ENCODE results near the gene EVA1A.

EVA1A gene

GRCh38 chr2:75465317-75465984, 95.3 kb downstream of the EVA1A start:
- Histone ChIP-seq H3K27ac (ENCODE audit: low read depth, low read length) (no peak overlapping the region), H3K4me3 (ENCODE audit: low read length) (no peak overlapping the region), H3K9ac (ENCODE audit: low read length) (no peak overlapping the region), H3K4me1 (ENCODE audit: control insufficient read depth, insufficient read depth, low read length) (no peaks in the 10 kb centered on the region), H3K27me3 (ENCODE audit: control insufficient read depth, insufficient read depth, low read length) (no peaks in the 10 kb centered on the region), H3K36me3 (ENCODE audit: control insufficient read depth, insufficient read depth, low read length) (no peaks in the 10 kb centered on the region)

GRCh38 chr2:75464348-75464946, 96.3 kb downstream of the EVA1A start:
- no peaks in the 10 kb centered on the region for H3K4me1 ChIP-seq (ENCODE audit: control insufficient read depth, insufficient read depth, low read length)
- H3K27me3 ChIP-seq (ENCODE audit: control insufficient read depth, insufficient read depth, low read length), result no peaks in the 10 kb centered on the region
- H3K4me3 ChIP-seq (ENCODE audit: low read length), result no peak overlapping the region
- H3K9ac ChIP-seq (ENCODE audit: low read length), result no peak overlapping the region
- H3K36me3 ChIP-seq (ENCODE audit: control insufficient read depth, insufficient read depth, low read length), result no peaks in the 10 kb centered on the region
- H3K27ac ChIP-seq (ENCODE audit: low read depth, low read length), result no peak overlapping the region

- Histone ChIP-seq H3K27ac (ENCODE audit: low read depth, low read length) (no peak overlapping the region), H3K4me1 (ENCODE audit: control insufficient read depth, insufficient read depth, low read length) (no peaks in the 10 kb centered on the region), H3K9ac (ENCODE audit: low read length) (no peak overlapping the region), H3K36me3 (ENCODE audit: control insufficient read depth, insufficient read depth, low read length) (no peaks in the 10 kb centered on the region), H3K27me3 (ENCODE audit: control insufficient read depth, insufficient read depth, low read length) (no peaks in the 10 kb centered on the region), H3K4me3 (ENCODE audit: low read length) (no peak overlapping the region)
Observed at GRCh38 chr2:75462721-75463120, 98.0 kb downstream of the EVA1A start.

GRCh38 chr2:75462206-75462605, 98.5 kb downstream of the EVA1A start:
- no peak overlapping the region for H3K9ac ChIP-seq (ENCODE audit: low read length)
- no peak overlapping the region for H3K4me3 ChIP-seq (ENCODE audit: low read length)
- H3K27me3 ChIP-seq (ENCODE audit: control insufficient read depth, insufficient read depth, low read length), result no peaks in the 10 kb centered on the region
- H3K4me1 ChIP-seq (ENCODE audit: control insufficient read depth, insufficient read depth, low read length), result no peaks in the 10 kb centered on the region
- H3K27ac ChIP-seq (ENCODE audit: low read depth, low read length), result no peak overlapping the region
- no peaks in the 10 kb centered on the region for H3K36me3 ChIP-seq (ENCODE audit: control insufficient read depth, insufficient read depth, low read length)

- Histone ChIP-seq H3K4me1 (ENCODE audit: control insufficient read depth, insufficient read depth, low read length) (no peaks in the 10 kb centered on the region), H3K9ac (ENCODE audit: low read length) (no peak overlapping the region), H3K36me3 (ENCODE audit: control insufficient read depth, insufficient read depth, low read length) (no peaks in the 10 kb centered on the region), H3K27ac (ENCODE audit: low read depth, low read length) (no peak overlapping the region), H3K27me3 (ENCODE audit: control insufficient read depth, insufficient read depth, low read length) (no peaks in the 10 kb centered on the region), H3K4me3 (ENCODE audit: low read length) (no peak overlapping the region)
Observed at GRCh38 chr2:75460630-75461029, 100.1 kb downstream of the EVA1A start.

- H3K9ac ChIP-seq (ENCODE audit: low read length), result no peak overlapping the region
- no peak overlapping the region for H3K27ac ChIP-seq (ENCODE audit: low read depth, low read length)
- H3K4me3 ChIP-seq (ENCODE audit: low read length), result no peak overlapping the region
- H3K4me1 ChIP-seq (ENCODE audit: control insufficient read depth, insufficient read depth, low read length), result no peaks in the 10 kb centered on the region
- H3K27me3 ChIP-seq (ENCODE audit: control insufficient read depth, insufficient read depth, low read length), result no peaks in the 10 kb centered on the region
- H3K36me3 ChIP-seq (ENCODE audit: control insufficient read depth, insufficient read depth, low read length), result no peaks in the 10 kb centered on the region
Observed at GRCh38 chr2:75459565-75460310, 101.0 kb downstream of the EVA1A start.

GRCh38 chr2:75458201-75458600, 102.5 kb downstream of the EVA1A start:
- no peak overlapping the region for H3K27ac ChIP-seq (ENCODE audit: low read depth, low read length)
- no peak overlapping the region for H3K9ac ChIP-seq (ENCODE audit: low read length)
- H3K27me3 ChIP-seq (ENCODE audit: control insufficient read depth, insufficient read depth, low read length), result no peaks in the 10 kb centered on the region
- H3K36me3 ChIP-seq (ENCODE audit: control insufficient read depth, insufficient read depth, low read length), result no peaks in the 10 kb centered on the region
- H3K4me3 ChIP-seq (ENCODE audit: low read length), result no peak overlapping the region
- no peaks in the 10 kb centered on the region for H3K4me1 ChIP-seq (ENCODE audit: control insufficient read depth, insufficient read depth, low read length)

GRCh38 chr2:75456825-75457224, 103.9 kb downstream of the EVA1A start:
- Histone ChIP-seq H3K27me3 (ENCODE audit: control insufficient read depth, insufficient read depth, low read length) (no peaks in the 10 kb centered on the region), H3K27ac (ENCODE audit: low read depth, low read length) (no peak overlapping the region), H3K36me3 (ENCODE audit: control insufficient read depth, insufficient read depth, low read length) (no peaks in the 10 kb centered on the region), H3K9ac (ENCODE audit: low read length) (no peak overlapping the region), H3K4me3 (ENCODE audit: low read length) (no peak overlapping the region), H3K4me1 (ENCODE audit: control insufficient read depth, insufficient read depth, low read length) (no peaks in the 10 kb centered on the region)

GRCh38 chr2:75456111-75456510, 104.6 kb downstream of the EVA1A start:
- H3K4me1 ChIP-seq (ENCODE audit: control insufficient read depth, insufficient read depth, low read length), result no peaks in the 10 kb centered on the region

GRCh38 chr2:75454241-75454620, 106.5 kb downstream of the EVA1A start:
- Histone ChIP-seq H3K27me3 (ENCODE audit: control insufficient read depth, insufficient read depth, low read length) (no peaks in the 10 kb centered on the region), H3K9ac (ENCODE audit: low read length) (no peak overlapping the region), H3K4me3 (ENCODE audit: low read length) (no peak overlapping the region), H3K27ac (ENCODE audit: low read depth, low read length) (no peak overlapping the region), H3K36me3 (ENCODE audit: control insufficient read depth, insufficient read depth, low read length) (no peaks in the 10 kb centered on the region), H3K4me1 (ENCODE audit: control insufficient read depth, insufficient read depth, low read length) (no peaks in the 10 kb centered on the region)

More at GRCh38 chr2:75456111-75456510, 104.6 kb downstream of the EVA1A start:
- no peaks in the 10 kb centered on the region for H3K27me3 ChIP-seq (ENCODE audit: control insufficient read depth, insufficient read depth, low read length)
- H3K4me3 ChIP-seq (ENCODE audit: low read length), result no peak overlapping the region
- H3K9ac ChIP-seq (ENCODE audit: low read length), result no peak overlapping the region
- no peak overlapping the region for H3K27ac ChIP-seq (ENCODE audit: low read depth, low read length)
- no peaks in the 10 kb centered on the region for H3K36me3 ChIP-seq (ENCODE audit: control insufficient read depth, insufficient read depth, low read length)

GRCh38 chr2:75453384-75454240, 107.1 kb downstream of the EVA1A start:
- no peak overlapping the region for H3K4me3 ChIP-seq (ENCODE audit: low read length)
- no peaks in the 10 kb centered on the region for H3K36me3 ChIP-seq (ENCODE audit: control insufficient read depth, insufficient read depth, low read length)
- no peak overlapping the region for H3K9ac ChIP-seq (ENCODE audit: low read length)
- no peaks in the 10 kb centered on the region for H3K27me3 ChIP-seq (ENCODE audit: control insufficient read depth, insufficient read depth, low read length)
- no peak overlapping the region for H3K27ac ChIP-seq (ENCODE audit: low read depth, low read length)
- no peaks in the 10 kb centered on the region for H3K4me1 ChIP-seq (ENCODE audit: control insufficient read depth, insufficient read depth, low read length)

- Histone ChIP-seq H3K36me3 (ENCODE audit: control insufficient read depth, insufficient read depth, low read length) (no peaks in the 10 kb centered on the region), H3K4me3 (ENCODE audit: low read length) (no peak overlapping the region), H3K9ac (ENCODE audit: low read length) (no peak overlapping the region), H3K27me3 (ENCODE audit: control insufficient read depth, insufficient read depth, low read length) (no peaks in the 10 kb centered on the region), H3K27ac (ENCODE audit: low read depth, low read length) (no peak overlapping the region), H3K4me1 (ENCODE audit: control insufficient read depth, insufficient read depth, low read length) (no peaks in the 10 kb centered on the region)
Observed at GRCh38 chr2:75450068-75450467, 110.7 kb downstream of the EVA1A start.

Measured in rectal smooth muscle tissue (tissue), 1 donor.